ENCODE data around the gene ADCY3.

ADCY3 gene

DNA sequence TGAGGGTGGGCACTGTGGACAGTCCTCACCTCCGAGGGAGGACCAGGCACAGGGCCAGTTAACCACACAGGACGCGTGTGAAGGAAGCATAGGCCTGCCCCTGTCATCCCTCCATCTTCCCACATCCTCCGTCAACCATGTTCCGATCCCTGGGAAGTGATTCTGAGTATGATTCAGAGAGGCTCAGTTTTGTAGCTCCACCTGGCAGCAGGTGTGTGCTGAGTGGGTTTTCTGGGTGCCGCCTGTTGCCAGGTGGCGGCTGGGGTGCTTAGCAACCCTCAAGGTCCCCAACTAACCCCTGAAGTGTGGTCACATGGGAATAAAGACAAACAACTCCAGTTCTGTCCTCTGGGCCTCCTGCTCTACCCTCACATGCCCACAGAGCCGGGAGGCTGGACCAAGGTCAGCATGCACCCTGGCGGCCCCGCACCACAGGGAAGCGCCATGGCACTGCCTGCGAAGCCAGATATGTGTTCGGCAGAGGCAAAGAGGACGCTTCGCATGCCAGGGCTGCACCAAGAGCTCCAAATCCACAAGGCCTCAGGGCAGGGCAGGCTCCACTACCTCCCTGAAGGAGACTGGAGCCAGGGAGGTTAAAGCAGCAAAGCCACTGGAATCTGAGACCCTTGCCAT, 60.0 kb downstream of the ADCY3 start:
- Histone ChIP-seq H3K4me3 (ENCODE audit: low read length, poor library complexity, severe bottlenecking) (no peak overlapping the region), H3K27me3 (ENCODE audit: insufficient read depth, low read length, poor library complexity, severe bottlenecking) (no peaks in the 10 kb centered on the region), H3K36me3 (ENCODE audit: insufficient read depth, low read length) (peaks cover 25% of the 10 kb centered on the region; the same call in 1 of the 2 replicates), H3K4me2 (ENCODE audit: low read depth, low read length, poor library complexity, severe bottlenecking) (no peak overlapping the region), H3K9ac (ENCODE audit: low read depth, low read length, poor library complexity, severe bottlenecking) (no peak overlapping the region), H3K9me2 (replicated peaks; ENCODE audit: low read depth, low read length) (no peaks in the 10 kb centered on the region), H3K79me2 (ENCODE audit: insufficient read depth, low read length) (peaks cover 6% of the 10 kb centered on the region), H4K20me1 (ENCODE audit: insufficient read depth, low read length, poor library complexity, severe bottlenecking) (no peaks in the 10 kb centered on the region), H2AFZ (ENCODE audit: low read length) (no peak overlapping the region), H3K4me1 (ENCODE audit: insufficient read depth, low read length, poor library complexity, severe bottlenecking) (no peaks in the 10 kb centered on the region), H3F3A (ENCODE audit: low read depth) (no peaks in the 10 kb centered on the region), H3K9me3 (ENCODE audit: insufficient read depth, low read depth, low read length) (no peaks in the 10 kb centered on the region)
- TF ChIP-seq EZH2phosphoT487 (IDR thresholded peaks at IDR 0.05; ENCODE audit: borderline replicate concordance), result no peak
- TF ChIP-seq, protein P1, sequence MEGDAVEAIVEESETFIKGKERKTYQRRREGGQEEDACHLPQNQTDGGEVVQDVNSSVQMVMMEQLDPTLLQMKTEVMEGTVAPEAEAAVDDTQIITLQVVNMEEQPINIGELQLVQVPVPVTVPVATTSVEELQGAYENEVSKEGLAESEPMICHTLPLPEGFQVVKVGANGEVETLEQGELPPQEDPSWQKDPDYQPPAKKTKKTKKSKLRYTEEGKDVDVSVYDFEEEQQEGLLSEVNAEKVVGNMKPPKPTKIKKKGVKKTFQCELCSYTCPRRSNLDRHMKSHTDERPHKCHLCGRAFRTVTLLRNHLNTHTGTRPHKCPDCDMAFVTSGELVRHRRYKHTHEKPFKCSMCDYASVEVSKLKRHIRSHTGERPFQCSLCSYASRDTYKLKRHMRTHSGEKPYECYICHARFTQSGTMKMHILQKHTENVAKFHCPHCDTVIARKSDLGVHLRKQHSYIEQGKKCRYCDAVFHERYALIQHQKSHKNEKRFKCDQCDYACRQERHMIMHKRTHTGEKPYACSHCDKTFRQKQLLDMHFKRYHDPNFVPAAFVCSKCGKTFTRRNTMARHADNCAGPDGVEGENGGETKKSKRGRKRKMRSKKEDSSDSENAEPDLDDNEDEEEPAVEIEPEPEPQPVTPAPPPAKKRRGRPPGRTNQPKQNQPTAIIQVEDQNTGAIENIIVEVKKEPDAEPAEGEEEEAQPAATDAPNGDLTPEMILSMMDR (conservative IDR thresholded peaks at IDR 0.05; ENCODE audit: low read length), result no peak

DNA sequence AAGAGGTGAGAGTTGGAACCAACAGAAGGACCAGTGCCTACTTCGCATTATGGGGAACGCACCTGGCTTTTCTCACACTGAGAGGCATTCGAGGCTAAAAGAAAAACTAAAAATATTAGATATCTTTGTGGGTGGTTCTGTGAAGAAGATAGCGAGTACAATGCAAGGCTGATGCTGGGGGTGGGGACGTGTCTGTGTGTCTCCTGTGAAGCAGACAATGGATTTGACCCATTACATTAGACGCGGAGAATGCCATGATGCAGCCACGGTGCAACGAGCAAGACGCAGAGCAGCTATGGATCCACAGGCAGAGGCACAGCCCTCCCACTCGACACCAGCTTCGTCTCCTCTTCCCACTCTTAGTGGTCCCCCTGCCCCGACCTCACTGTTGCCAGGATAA, 61.0 kb downstream of the ADCY3 start:
- Histone ChIP-seq H3K9me3 (ENCODE audit: insufficient read depth, low read depth, low read length) (no peaks in the 10 kb centered on the region), H3F3A (ENCODE audit: low read depth) (no peaks in the 10 kb centered on the region), H3K4me1 (ENCODE audit: insufficient read depth, low read length, poor library complexity, severe bottlenecking) (no peaks in the 10 kb centered on the region), H3K4me3 (ENCODE audit: low read length, poor library complexity, severe bottlenecking) (no peak overlapping the region), H2AFZ (ENCODE audit: low read length) (no peak overlapping the region), H3K27me3 (ENCODE audit: insufficient read depth, low read length, poor library complexity, severe bottlenecking) (no peaks in the 10 kb centered on the region), H3K9ac (ENCODE audit: low read depth, low read length, poor library complexity, severe bottlenecking) (no peak overlapping the region), H3K36me3 (ENCODE audit: insufficient read depth, low read length) (peaks cover 25% of the 10 kb centered on the region; the same call in 1 of the 2 replicates), H3K9me2 (replicated peaks; ENCODE audit: low read depth, low read length) (no peaks in the 10 kb centered on the region), H4K20me1 (ENCODE audit: insufficient read depth, low read length, poor library complexity, severe bottlenecking) (no peaks in the 10 kb centered on the region), H3K4me2 (ENCODE audit: low read depth, low read length, poor library complexity, severe bottlenecking) (no peak overlapping the region), H3K79me2 (ENCODE audit: insufficient read depth, low read length) (peaks cover 6% of the 10 kb centered on the region)
- no peak for TF ChIP-seq EZH2phosphoT487 (IDR thresholded peaks at IDR 0.05; ENCODE audit: borderline replicate concordance)
- TF ChIP-seq, protein P1 (conservative IDR thresholded peaks at IDR 0.05; ENCODE audit: low read length), result no peak

DNA sequence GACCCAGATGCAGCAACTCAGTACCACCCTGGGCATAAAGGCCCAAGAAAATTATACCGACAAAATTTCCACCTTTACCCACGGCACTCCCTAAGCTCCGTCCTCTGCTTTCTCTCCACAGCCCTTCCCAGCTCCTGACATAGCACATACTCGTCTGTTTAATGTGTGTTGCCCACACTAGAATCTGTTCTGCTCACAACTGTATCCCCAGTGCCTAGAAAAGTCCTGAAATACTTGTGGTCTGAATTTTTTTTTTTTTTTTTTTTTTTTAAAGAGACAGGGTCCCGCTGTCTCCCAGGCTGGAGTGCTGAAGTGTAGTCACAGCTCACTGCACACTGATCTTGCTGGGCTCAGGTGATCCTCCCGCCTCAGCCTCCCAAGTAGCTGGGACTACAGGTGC, 62.3 kb downstream of the ADCY3 start:
- H3K4me2 ChIP-seq (ENCODE audit: low read depth, low read length, poor library complexity, severe bottlenecking), result no peak overlapping the region
- H3F3A ChIP-seq (ENCODE audit: low read depth), result no peaks in the 10 kb centered on the region
- H3K4me3 ChIP-seq (ENCODE audit: low read length, poor library complexity, severe bottlenecking), result no peak overlapping the region
- H3K9me2 ChIP-seq (replicated peaks; ENCODE audit: low read depth, low read length), result no peaks in the 10 kb centered on the region
- H2AFZ ChIP-seq (ENCODE audit: low read length), result no peak overlapping the region
- peaks cover 25% of the 10 kb centered on the region; the same call in 1 of the 2 replicates for H3K36me3 ChIP-seq (ENCODE audit: insufficient read depth, low read length)
- TF ChIP-seq, protein P1 (conservative IDR thresholded peaks at IDR 0.05; ENCODE audit: low read length), result no peak
- no peak for TF ChIP-seq EZH2phosphoT487 (IDR thresholded peaks at IDR 0.05; ENCODE audit: borderline replicate concordance)
- no peaks in the 10 kb centered on the region for H3K9me3 ChIP-seq (ENCODE audit: insufficient read depth, low read depth, low read length)
- H3K9ac ChIP-seq (ENCODE audit: low read depth, low read length, poor library complexity, severe bottlenecking), result no peak overlapping the region
- H3K27me3 ChIP-seq (ENCODE audit: insufficient read depth, low read length, poor library complexity, severe bottlenecking), result no peaks in the 10 kb centered on the region
- peaks cover 6% of the 10 kb centered on the region for H3K79me2 ChIP-seq (ENCODE audit: insufficient read depth, low read length)
- H3K4me1 ChIP-seq (ENCODE audit: insufficient read depth, low read length, poor library complexity, severe bottlenecking), result no peaks in the 10 kb centered on the region
- H4K20me1 ChIP-seq (ENCODE audit: insufficient read depth, low read length, poor library complexity, severe bottlenecking), result no peaks in the 10 kb centered on the region

Measured in Loucy (cell line).